GM12878 (cell line): ENCODE results near the gene EHD2. TPM values are rescaled to one million over a fixed set of nuclear protein-coding genes. Genes with fewer than 3 reads are reported as not detected.
"Not testable (repeated sequence)": the region's sequence is repeated elsewhere in the genome, so short reads cannot be mapped to it uniquely, and the experiment has no call there.

Experiments used
- ATAC-seq: fragments of 200-7000 bp; cut with Tn5 transposase; 3 replicates; pipeline ENCODE4 v1.9.1; 2020; ENCODE audit warnings: mild to moderate bottlenecking, moderate library complexity
- BruUV-seq: library from RNA; stranded (reverse); fragments of 400-500 nt; replicated peaks from 2 replicates; lab custom pipeline; 2021; lab: Mats Ljungman, UMichigan
- CTCF ChIA-PET: fragments of 300-600 bp; sonication (Branson Sonifier 250); formaldehyde crosslinking; extraction: SDS; loops from one replicate; lab custom pipeline; 2021; ENCODE audit warnings: inconsistent platforms; lab: Yijun Ruan, JAX
- POLR2A ChIA-PET: fragments of 350-600 bp; formaldehyde crosslinking; extraction: SDS; loops from one replicate; lab custom pipeline; 2021; ENCODE audit warnings: inconsistent platforms; lab: Charles Lee
- RAD21 ChIA-PET: fragments of 300-600 bp; sonication (Branson Sonifier 250); formaldehyde crosslinking; loops from one replicate; lab custom pipeline; 2023; ENCODE audit warnings: antibody characterized with exemption; ENCODE audit not compliant: unreplicated experiment; lab: Charles Lee
- SMC1A ChIA-PET: fragments of 300-600 bp; sonication (Branson Sonifier 250); formaldehyde crosslinking; loops from one replicate; lab custom pipeline; 2023; ENCODE audit not compliant: unreplicated experiment, uncharacterized antibody; lab: Charles Lee
- DNase-seq: peaks from one replicate; pipeline ENCODE4 v3.0.0-alpha.2; 2011; ENCODE audit warnings: low read depth, low spot score
- FAIRE-seq: peaks from 3 replicates; lab custom pipeline; 2011; peaks lifted over from hg19 to GRCh38; lab: Jason Lieb, UNC
- H2AFZ ChIP-seq: 2 replicates; pipeline ENCODE4 v1.6.0; 2011; ENCODE audit warnings: low read depth, low read length, control low read depth; ENCODE audit not compliant: control insufficient read depth
- H3K27ac ChIP-seq: 2 replicates; pipeline ENCODE4 v1.5.1; 2011; ENCODE audit warnings: control low read depth; ENCODE audit not compliant: control insufficient read depth, insufficient read depth
- H3K27me3 ChIP-seq, 2 experiments: replicated peaks in 1 of 2; 2 replicates each; pipeline versions ENCODE4 v1.6.0 to v1.6.1; 2011; ENCODE audit warnings: low read length in 1 of 2; ENCODE audit not compliant: control insufficient read depth in 2 of 2, insufficient read depth in 2 of 2
- H3K36me3 ChIP-seq, 2 experiments: 2 replicates each; pipeline ENCODE4 v1.5.1; 2011; ENCODE audit warnings: low read length in 1 of 2; ENCODE audit not compliant: control insufficient read depth in 2 of 2, insufficient read depth in 2 of 2
- H3K4me1 ChIP-seq: 2 replicates; pipeline ENCODE4 v1.6.1; 2011; ENCODE audit warnings: mild to moderate bottlenecking, low read length, moderate library complexity, mixed read lengths; ENCODE audit not compliant: control insufficient read depth, insufficient read depth
- H3K4me2 ChIP-seq: 2 replicates; pipeline ENCODE4 v1.6.0; 2011; ENCODE audit warnings: control low read depth; ENCODE audit not compliant: control insufficient read depth, insufficient read depth
- H3K4me3 ChIP-seq: fragments of 200-600 bp; sonication (generic); 2 replicates; pipeline ENCODE4 v1.5.1; 2016
- H3K79me2 ChIP-seq: 2 replicates; pipeline ENCODE4 v1.6.0; 2011; ENCODE audit warnings: low read length; ENCODE audit not compliant: control insufficient read depth, insufficient read depth
- H3K9ac ChIP-seq: 2 replicates; pipeline ENCODE4 v1.8.0; 2011; ENCODE audit warnings: low read length, control low read depth, mixed read lengths; ENCODE audit not compliant: control insufficient read depth, insufficient read depth
- H3K9me3 ChIP-seq: replicated peaks from 3 replicates; pipeline ENCODE4 v1.5.1; 2011; ENCODE audit warnings: mild to moderate bottlenecking, low read length; ENCODE audit not compliant: control insufficient read depth, insufficient read depth
- H4K20me1 ChIP-seq: 2 replicates; pipeline ENCODE4 v1.6.0; 2011; ENCODE audit not compliant: control insufficient read depth, insufficient read depth
- KLF5 ChIP-seq: fragments of 450-650 bp; IDR thresholded peaks from 2 replicates; pipeline ENCODE4 v1.6.1; 2014; ENCODE audit warnings: mild to moderate bottlenecking; ENCODE audit not compliant: partially characterized antibody
- RB1 ChIP-seq: fragments of 450-650 bp; formaldehyde crosslinking; IDR thresholded peaks from 2 replicates; pipeline ENCODE4 v1.6.1; 2017; ENCODE audit warnings: mild to moderate bottlenecking, borderline replicate concordance
- RUNX3 ChIP-seq: IDR thresholded peaks from 2 replicates; pipeline ENCODE4 v1.6.1; 2012; ENCODE audit warnings: low read length, inconsistent platforms
- WGBS: methylation state at CpG from one replicate; pipeline ENCODE4 v1.1.6; 2016; ENCODE audit warnings: low lambda C conversion rate; ENCODE audit not compliant: insufficient replicate concordance, insufficient coverage; ENCODE audit errors: missing lambda C conversion rate; 5-methylcytosine and 5-hydroxymethylcytosine counted together
- in situ Hi-C: fragments of 300-500 bp; cut with MboI; formaldehyde crosslinking; loops from 9 replicates; pipeline ENCODE4 v1.14.3; 2018; ENCODE audit warnings: mixed read lengths
- intact Hi-C: fragments of 100-400 bp; cut with micrococcal nuclease; formaldehyde crosslinking; loops from one replicate; pipeline ENCODE4 v1.14.2; 2022; ENCODE audit not compliant: unreplicated experiment
- polyA plus RNA-seq, 11 experiments: library from polyadenylated mRNA; depleted of rRNA in 4 of 11; unstranded in 6 of 11; stranded (reverse) in 5 of 11; fragments of >200 nt; fragmentation: Nextera tagmentation in 4 of 11; fragmentation: Illumina TruSeq in 1 of 11; extraction: Ambion mirVana in 4 of 11; extraction: Trizol in 1 of 11; gene quantifications; 1 replicate in 1 of 11; 2 replicates in 10 of 11; pipeline versions ENCODE4 v1.2.1 to v1.2.3, GENCODE V29; 2011 to 2016; ENCODE audit warnings: inconsistent platforms in 2 of 11, missing spikeins in 2 of 11, low read depth in 1 of 11
- total RNA-seq, 4 experiments: library from RNA; depleted of rRNA in 3 of 4; stranded (reverse); fragments of >200 nt in 3 of 4; fragmentation: Illumina TruSeq in 1 of 4; extraction: Trizol in 1 of 4; gene quantifications; 2 replicates each; pipeline versions ENCODE4 v1.2.1 to v1.2.3, GENCODE V29; 2013 to 2021
- TF ChIP-seq, protein P1 (sequence below): fragments of 450-650 bp; formaldehyde crosslinking; IDR thresholded peaks from 2 replicates; pipeline ENCODE4 v1.4.0; 2022; ENCODE audit warnings: mild to moderate bottlenecking, moderate library complexity
- TF ChIP-seq, protein P2 (sequence below): IDR thresholded peaks from 2 replicates; pipeline ENCODE4 v1.6.1; 2012; ENCODE audit warnings: low read depth, low read length, improper control_type of control experiment

EHD2 gene
- total and polyA plus RNA-seq, 10 of the 15 experiments (the other 5 are each of a cell fraction or from before 2014, with no cell fraction given): 0.12 to 0.24 (median 0.23) TPM; not detected in 7

DNA sequence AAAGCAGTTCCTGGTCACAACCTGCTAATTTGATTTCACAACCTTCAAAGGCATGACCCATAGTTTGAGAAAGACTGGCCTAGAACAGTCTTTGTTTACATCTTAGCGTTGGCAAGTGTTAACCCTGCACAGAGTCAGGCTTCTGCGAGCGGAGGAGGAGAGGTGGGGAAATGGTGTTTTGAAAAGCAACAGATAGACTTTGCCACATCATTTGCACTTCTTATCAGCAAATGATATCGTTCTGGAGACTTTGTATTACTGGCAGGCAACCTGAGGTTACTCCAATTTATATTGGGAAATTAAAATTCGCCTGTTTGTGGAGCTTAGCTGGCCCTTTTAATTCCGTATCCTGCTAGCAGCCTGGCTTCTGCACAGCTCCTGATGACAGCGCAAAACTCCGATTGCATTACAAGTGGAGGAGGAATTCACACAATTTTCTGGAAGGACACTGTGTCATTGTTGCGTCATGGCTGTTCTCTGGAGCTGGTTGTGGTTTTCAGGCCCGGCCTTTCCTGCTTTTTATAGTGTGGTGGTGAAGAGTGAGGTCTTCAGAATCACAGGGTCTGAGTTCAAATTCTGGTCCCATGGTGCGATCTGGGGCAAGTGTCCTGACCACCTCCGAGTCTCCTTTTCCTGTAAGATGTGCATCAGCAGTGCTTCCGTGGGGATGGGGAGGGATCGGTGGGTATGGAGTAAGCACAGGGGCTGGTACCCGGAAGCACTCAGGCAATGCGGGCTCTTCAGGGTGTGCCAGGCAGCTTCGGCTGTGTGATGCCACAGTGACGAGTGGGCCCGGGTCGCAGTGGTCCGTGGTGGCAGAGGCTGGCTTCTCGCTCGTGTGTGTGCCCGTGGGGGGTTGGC lies 49.1 kb upstream of the EHD2 start (continued):
- TF ChIP-seq RUNX3: no peak
- TF ChIP-seq, protein P1, sequence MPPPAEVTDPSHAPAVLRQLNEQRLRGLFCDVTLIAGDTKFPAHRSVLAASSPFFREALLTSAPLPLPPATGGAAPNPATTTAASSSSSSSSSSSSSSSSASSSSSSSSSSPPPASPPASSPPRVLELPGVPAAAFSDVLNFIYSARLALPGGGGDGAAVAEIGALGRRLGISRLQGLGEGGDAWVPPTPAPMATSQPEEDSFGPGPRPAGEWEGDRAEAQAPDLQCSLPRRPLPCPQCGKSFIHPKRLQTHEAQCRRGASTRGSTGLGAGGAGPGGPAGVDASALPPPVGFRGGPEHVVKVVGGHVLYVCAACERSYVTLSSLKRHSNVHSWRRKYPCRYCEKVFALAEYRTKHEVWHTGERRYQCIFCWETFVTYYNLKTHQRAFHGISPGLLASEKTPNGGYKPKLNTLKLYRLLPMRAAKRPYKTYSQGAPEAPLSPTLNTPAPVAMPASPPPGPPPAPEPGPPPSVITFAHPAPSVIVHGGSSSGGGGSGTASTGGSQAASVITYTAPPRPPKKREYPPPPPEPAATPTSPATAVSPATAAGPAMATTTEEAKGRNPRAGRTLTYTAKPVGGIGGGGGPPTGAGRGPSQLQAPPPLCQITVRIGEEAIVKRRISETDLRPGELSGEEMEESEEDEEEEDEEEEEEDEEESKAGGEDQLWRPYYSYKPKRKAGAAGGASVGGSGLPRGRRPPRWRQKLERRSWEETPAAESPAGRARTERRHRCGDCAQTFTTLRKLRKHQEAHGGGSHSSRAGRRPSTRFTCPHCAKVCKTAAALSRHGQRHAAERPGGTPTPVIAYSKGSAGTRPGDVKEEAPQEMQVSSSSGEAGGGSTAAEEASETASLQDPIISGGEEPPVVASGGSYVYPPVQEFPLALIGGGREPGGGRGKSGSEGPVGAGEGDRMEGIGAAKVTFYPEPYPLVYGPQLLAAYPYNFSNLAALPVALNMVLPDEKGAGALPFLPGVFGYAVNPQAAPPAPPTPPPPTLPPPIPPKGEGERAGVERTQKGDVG: no peak
- TF ChIP-seq, protein P2, sequence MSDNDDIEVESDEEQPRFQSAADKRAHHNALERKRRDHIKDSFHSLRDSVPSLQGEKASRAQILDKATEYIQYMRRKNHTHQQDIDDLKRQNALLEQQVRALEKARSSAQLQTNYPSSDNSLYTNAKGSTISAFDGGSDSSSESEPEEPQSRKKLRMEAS: no peak
- TF ChIP-seq RB1: no peak
- no peak for TF ChIP-seq KLF5
- TF ChIP-seq, all 136 proteins: peak for 0

DNA sequence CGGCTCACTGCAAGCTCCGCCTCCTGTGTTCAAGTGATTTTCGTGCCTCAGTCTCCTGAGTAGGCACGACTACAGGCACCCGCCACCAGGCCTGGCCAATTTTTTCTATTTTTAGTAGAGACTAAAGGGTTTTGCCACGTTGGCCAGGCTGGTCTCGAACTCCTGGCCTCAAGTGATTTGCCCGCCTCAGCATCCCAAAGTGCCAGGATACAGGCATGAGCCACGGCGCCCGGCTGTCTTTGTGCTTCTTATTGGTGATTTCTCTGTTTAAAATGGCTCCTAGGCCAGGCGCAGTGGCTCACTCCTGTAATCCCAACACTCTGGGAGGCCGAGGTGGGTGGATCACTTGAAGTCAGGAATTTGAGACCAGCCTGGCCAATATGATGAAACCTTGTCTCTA lies 44.7 kb upstream of the EHD2 start:
- H2AFZ ChIP-seq, H3K4me1 ChIP-seq, H3K36me3 ChIP-seq, H3K9ac ChIP-seq, POLR2A ChIA-PET, H3K9me3 ChIP-seq, FAIRE-seq, H3K27me3 ChIP-seq, BruUV-seq, H3K79me2 ChIP-seq, H4K20me1 ChIP-seq, SMC1A ChIA-PET, ATAC-seq, H3K4me3 ChIP-seq, in situ Hi-C loops, H3K27ac ChIP-seq, H3K4me2 ChIP-seq, intact Hi-C loops, DNase-seq: not testable (repeated sequence)
- RAD21 ChIA-PET: interaction anchor here (1.0 kb wide), 1 partner anchor 9 kb away, joined by 4 read pairs; no protein-coding TSS in a partner anchor
- CTCF ChIA-PET: interaction anchor here (0.6 kb wide), 1 partner anchor 27 kb away, joined by 3 read pairs; no protein-coding TSS in a partner anchor
- WGBS: 96% methylated on average over 12 of the region's 13 CpGs
